ENCODE results near the gene B4GALNT3. TPM values are rescaled to one million over a fixed set of nuclear protein-coding genes. Genes with fewer than 3 reads are reported as not detected.

B4GALNT3 gene
- total and polyA plus RNA-seq, 2 experiments from 2014 or later, result 4.4 to 13.9 TPM

DNA sequence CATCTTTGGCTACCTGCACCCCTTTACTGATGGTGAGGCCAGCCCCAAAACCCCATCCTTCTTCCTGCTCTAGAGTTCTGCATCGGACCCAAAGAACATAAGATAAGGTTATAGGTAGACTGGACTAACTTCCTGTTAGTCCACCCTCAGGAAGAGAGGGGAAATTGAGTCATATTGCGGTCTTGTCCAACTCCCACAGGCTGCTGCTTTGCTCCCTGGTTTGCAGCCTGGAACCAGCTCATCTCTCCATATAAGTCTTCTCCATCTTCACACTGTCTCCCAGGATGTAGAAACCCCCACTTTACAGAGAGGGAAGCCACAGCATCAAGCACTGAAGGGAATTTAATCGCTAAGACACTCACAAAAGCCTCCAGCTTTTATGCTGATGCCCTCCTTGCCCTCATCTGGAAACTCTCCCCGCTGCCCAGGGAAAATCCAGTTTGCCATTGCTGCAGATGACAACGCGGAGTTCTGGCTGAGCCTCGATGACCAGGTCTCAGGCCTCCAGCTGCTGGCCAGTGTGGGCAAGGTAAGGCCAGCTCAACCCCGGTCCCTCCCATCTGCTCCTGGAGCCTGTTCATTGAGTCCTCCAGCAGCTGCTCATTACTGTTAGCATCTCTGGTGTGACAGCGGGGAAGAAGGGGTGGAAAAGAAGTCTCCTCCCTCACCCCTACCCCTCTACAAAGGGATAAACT, 85.3 kb downstream of the B4GALNT3 start:
- H3K27me3 ChIP-seq, result no peaks in the 10 kb centered on the region
- H3K36me3 ChIP-seq (replicated peaks; ENCODE audit: insufficient read depth, low read depth), result no peaks in the 10 kb centered on the region
- no peaks in the 10 kb centered on the region for H3K9me3 ChIP-seq (ENCODE audit: low read depth)
- WGBS (ENCODE audit: low lambda C conversion rate, missing lambda C conversion rate), result 87% methylated on average over 9 of the region's 9 CpGs
- no peak overlapping the region for H3K4me2 ChIP-seq
- H3K9me2 ChIP-seq (replicated peaks; ENCODE audit: insufficient read depth), result no peaks in the 10 kb centered on the region
- no peak overlapping the region for H3K4me3 ChIP-seq
- no peaks in the 10 kb centered on the region for H4K20me1 ChIP-seq (ENCODE audit: insufficient read depth, poor library complexity, severe bottlenecking)
- peaks cover 5% of the 10 kb centered on the region for H3K4me1 ChIP-seq (ENCODE audit: insufficient read depth)
- no peak overlapping the region for H3K27ac ChIP-seq
- no peak for TF ChIP-seq EZH2 (IDR thresholded peaks at IDR 0.05; ENCODE audit: borderline replicate concordance)
- TF ChIP-seq EZH2phosphoT487 (IDR thresholded peaks at IDR 0.05; ENCODE audit: low read depth, severe bottlenecking, unreplicated experiment), result no peak
- TF ChIP-seq, protein P1, sequence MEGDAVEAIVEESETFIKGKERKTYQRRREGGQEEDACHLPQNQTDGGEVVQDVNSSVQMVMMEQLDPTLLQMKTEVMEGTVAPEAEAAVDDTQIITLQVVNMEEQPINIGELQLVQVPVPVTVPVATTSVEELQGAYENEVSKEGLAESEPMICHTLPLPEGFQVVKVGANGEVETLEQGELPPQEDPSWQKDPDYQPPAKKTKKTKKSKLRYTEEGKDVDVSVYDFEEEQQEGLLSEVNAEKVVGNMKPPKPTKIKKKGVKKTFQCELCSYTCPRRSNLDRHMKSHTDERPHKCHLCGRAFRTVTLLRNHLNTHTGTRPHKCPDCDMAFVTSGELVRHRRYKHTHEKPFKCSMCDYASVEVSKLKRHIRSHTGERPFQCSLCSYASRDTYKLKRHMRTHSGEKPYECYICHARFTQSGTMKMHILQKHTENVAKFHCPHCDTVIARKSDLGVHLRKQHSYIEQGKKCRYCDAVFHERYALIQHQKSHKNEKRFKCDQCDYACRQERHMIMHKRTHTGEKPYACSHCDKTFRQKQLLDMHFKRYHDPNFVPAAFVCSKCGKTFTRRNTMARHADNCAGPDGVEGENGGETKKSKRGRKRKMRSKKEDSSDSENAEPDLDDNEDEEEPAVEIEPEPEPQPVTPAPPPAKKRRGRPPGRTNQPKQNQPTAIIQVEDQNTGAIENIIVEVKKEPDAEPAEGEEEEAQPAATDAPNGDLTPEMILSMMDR (IDR thresholded peaks at IDR 0.05; ENCODE audit: poor library complexity), result no peak
- no peak for DNase-seq (ENCODE audit: low spot score)
- H2AFZ ChIP-seq, result no peak overlapping the region
- no peaks in the 10 kb centered on the region for H3K79me2 ChIP-seq

DNA sequence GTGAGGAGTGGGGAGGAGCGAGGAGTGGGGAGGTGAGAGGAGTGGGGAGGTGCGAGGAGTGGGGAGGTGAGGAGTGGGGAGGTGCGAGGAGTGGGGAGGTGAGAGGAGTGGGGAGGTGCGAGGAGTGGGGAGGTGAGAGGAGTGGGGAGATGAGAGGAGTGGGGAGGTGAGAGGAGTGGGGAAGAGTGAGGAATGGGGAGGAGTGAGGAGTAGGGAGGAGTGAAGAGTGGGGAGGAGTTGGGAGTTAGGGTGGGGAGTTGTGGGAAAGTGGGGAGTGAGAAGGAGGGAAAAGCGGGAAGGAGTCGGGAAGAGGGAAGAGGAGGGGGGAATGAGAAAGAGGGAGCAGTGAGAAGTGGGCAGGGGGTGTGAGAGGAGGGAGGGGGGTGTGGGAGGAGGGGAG, 86.1 kb downstream of the B4GALNT3 start:
- H3K4me1 ChIP-seq (ENCODE audit: insufficient read depth), result peaks cover 5% of the 10 kb centered on the region
- no peak for DNase-seq (ENCODE audit: low spot score)
- no peaks in the 10 kb centered on the region for H3K27me3 ChIP-seq
- no peak overlapping the region for H2AFZ ChIP-seq
- no peak for TF ChIP-seq EZH2 (IDR thresholded peaks at IDR 0.05; ENCODE audit: borderline replicate concordance)
- no peak for TF ChIP-seq EZH2phosphoT487 (IDR thresholded peaks at IDR 0.05; ENCODE audit: low read depth, severe bottlenecking, unreplicated experiment)
- TF ChIP-seq, protein P1 (IDR thresholded peaks at IDR 0.05; ENCODE audit: poor library complexity), result no peak
- no peaks in the 10 kb centered on the region for H3K79me2 ChIP-seq
- H3K9me3 ChIP-seq (ENCODE audit: low read depth), result no peaks in the 10 kb centered on the region
- no peaks in the 10 kb centered on the region for H3K36me3 ChIP-seq (replicated peaks; ENCODE audit: insufficient read depth, low read depth)
- no peak overlapping the region for H3K4me3 ChIP-seq
- no CpG with 5 or more reads among the region's 6 CpGs for WGBS (ENCODE audit: low lambda C conversion rate, missing lambda C conversion rate)
- no peaks in the 10 kb centered on the region for H4K20me1 ChIP-seq (ENCODE audit: insufficient read depth, poor library complexity, severe bottlenecking)
- H3K9me2 ChIP-seq (replicated peaks; ENCODE audit: insufficient read depth), result no peaks in the 10 kb centered on the region
- no peak overlapping the region for H3K27ac ChIP-seq
- no peak overlapping the region for H3K4me2 ChIP-seq

DNA sequence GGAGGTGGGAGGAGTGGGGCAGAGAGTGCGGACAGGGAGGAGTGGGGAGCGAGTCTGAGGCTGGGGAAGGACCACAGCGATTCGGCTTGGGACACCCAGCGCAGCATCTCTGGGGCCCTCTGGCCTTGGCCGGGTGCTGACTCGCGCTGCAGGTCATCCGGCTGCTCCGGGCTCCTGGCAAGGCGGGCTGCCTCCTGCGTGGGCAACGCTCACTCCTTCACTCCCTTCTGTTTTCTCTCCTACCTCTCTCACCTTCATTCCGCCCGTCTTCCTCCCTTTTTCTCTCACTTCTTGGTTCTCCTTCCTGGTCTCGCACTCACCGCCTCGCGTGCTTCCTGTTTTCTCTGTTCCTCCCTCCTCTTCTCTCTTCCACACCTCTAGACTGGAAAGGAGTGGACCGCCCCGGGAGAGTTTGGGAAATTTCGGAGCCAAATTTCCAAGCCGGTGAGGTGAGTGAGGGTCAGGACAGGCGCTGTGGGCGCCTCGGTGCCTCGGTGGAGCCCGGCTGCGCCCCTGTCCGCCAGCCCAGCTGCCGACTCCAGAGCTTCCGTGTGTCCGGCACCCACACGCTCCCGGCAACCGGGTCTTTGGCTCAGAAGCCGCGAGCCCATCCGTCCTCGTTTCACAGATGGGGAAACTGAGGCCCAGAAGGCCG, 86.7 kb downstream of the B4GALNT3 start:
- Histone ChIP-seq H3K9me3 (ENCODE audit: low read depth) (no peaks in the 10 kb centered on the region), H3K4me1 (ENCODE audit: insufficient read depth) (peaks cover 5% of the 10 kb centered on the region), H3K4me3 (no peak overlapping the region), H2AFZ (no peak overlapping the region), H3K79me2 (no peaks in the 10 kb centered on the region), H3K9me2 (replicated peaks; ENCODE audit: insufficient read depth) (no peaks in the 10 kb centered on the region), H3K27ac (no peak overlapping the region), H3K27me3 (no peaks in the 10 kb centered on the region), H4K20me1 (ENCODE audit: insufficient read depth, poor library complexity, severe bottlenecking) (no peaks in the 10 kb centered on the region), H3K36me3 (replicated peaks; ENCODE audit: insufficient read depth, low read depth) (no peaks in the 10 kb centered on the region), H3K4me2 (peak overlapping the region; percentile 59)
- no peak for DNase-seq (ENCODE audit: low spot score)
- no peak for TF ChIP-seq EZH2 (IDR thresholded peaks at IDR 0.05; ENCODE audit: borderline replicate concordance)
- TF ChIP-seq, protein P1 (IDR thresholded peaks at IDR 0.05; ENCODE audit: poor library complexity), result no peak
- TF ChIP-seq EZH2phosphoT487 (IDR thresholded peaks at IDR 0.05; ENCODE audit: low read depth, severe bottlenecking, unreplicated experiment), result no peak
- 89% methylated on average over 33 of the region's 41 CpGs for WGBS (ENCODE audit: low lambda C conversion rate, missing lambda C conversion rate)

Measured in hepatocyte (in vitro differentiated cells).